Uterus (tissue), 2 donors: ENCODE data around the gene MRPL54.

Experiments
- POLR2A ChIP-seq, 2 donors: fragments of 450-650 bp; IDR thresholded peaks; one replicate each; pipeline ENCODE4 v1.6.1; 2016; ENCODE audit warnings: antibody characterized with exemption in 2 of 2, mild to moderate bottlenecking in 1 of 2, moderate library complexity in 1 of 2
- TF ChIP-seq, protein P1 (sequence below), 4 experiments: fragments of 200-600 bp in 2 of 4; fragments of 450-650 bp in 2 of 4; sonication (generic) in 2 of 4; IDR thresholded peaks; one replicate each; pipeline ENCODE4 v1.5.1; 2016 to 2019; ENCODE audit warnings: antibody characterized with exemption in 4 of 4, mild to moderate bottlenecking in 2 of 4, moderate library complexity in 1 of 4

GRCh38 chr19:3807131-3807480 is 44.6 kb downstream of the MRPL54 start:
- TF ChIP-seq, protein P1, sequence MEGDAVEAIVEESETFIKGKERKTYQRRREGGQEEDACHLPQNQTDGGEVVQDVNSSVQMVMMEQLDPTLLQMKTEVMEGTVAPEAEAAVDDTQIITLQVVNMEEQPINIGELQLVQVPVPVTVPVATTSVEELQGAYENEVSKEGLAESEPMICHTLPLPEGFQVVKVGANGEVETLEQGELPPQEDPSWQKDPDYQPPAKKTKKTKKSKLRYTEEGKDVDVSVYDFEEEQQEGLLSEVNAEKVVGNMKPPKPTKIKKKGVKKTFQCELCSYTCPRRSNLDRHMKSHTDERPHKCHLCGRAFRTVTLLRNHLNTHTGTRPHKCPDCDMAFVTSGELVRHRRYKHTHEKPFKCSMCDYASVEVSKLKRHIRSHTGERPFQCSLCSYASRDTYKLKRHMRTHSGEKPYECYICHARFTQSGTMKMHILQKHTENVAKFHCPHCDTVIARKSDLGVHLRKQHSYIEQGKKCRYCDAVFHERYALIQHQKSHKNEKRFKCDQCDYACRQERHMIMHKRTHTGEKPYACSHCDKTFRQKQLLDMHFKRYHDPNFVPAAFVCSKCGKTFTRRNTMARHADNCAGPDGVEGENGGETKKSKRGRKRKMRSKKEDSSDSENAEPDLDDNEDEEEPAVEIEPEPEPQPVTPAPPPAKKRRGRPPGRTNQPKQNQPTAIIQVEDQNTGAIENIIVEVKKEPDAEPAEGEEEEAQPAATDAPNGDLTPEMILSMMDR (IDR thresholded peaks at IDR 0.05), result no peak
- TF ChIP-seq POLR2A (IDR thresholded peaks at IDR 0.05), result no peak
